Coronary artery (tissue), 2 donors: Measurements from ENCODE around the gene JAK1.
"Not testable (repeated sequence)": the region's sequence is repeated elsewhere in the genome, so short reads cannot be mapped to it uniquely, and the experiment has no call there.

ENCODE experiments used
- DNase-seq: peaks from one replicate; pipeline ENCODE4 v3.0.0-alpha.2; 2017; ENCODE audit warnings: low spot score
- H3K27ac ChIP-seq, 2 donors: fragments of 200-600 bp; sonication (generic); one replicate each; pipeline ENCODE4 v1.5.1; 2016 to 2019
- H3K4me3 ChIP-seq: fragments of 200-600 bp; sonication (generic); 2 replicates; pipeline ENCODE4 v1.5.1; 2016; ENCODE audit warnings: mild to moderate bottlenecking, moderate library complexity
- TF ChIP-seq, protein P1 (sequence below): fragments of 200-600 bp; sonication (generic); IDR thresholded peaks from one replicate; pipeline ENCODE4 v1.5.1; 2019; ENCODE audit warnings: antibody characterized with exemption

The JAK1 gene

DNA sequence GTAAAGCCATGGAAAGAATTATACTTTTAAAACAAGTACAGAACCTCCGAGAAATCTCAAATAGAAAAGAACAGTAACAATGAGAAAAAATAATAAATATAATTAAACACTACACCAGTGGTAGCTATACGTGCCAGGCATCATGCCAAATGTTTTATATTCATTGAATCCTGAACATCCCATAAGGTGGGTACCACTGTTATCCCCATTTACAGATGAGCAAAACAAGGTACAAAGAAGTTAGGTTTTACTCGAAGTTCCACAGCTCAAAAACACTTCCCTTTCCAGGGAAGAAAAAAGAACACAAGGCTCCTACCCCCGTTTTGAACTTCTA is 33.4 kb downstream of the JAK1 start:
- TF ChIP-seq, protein P1, sequence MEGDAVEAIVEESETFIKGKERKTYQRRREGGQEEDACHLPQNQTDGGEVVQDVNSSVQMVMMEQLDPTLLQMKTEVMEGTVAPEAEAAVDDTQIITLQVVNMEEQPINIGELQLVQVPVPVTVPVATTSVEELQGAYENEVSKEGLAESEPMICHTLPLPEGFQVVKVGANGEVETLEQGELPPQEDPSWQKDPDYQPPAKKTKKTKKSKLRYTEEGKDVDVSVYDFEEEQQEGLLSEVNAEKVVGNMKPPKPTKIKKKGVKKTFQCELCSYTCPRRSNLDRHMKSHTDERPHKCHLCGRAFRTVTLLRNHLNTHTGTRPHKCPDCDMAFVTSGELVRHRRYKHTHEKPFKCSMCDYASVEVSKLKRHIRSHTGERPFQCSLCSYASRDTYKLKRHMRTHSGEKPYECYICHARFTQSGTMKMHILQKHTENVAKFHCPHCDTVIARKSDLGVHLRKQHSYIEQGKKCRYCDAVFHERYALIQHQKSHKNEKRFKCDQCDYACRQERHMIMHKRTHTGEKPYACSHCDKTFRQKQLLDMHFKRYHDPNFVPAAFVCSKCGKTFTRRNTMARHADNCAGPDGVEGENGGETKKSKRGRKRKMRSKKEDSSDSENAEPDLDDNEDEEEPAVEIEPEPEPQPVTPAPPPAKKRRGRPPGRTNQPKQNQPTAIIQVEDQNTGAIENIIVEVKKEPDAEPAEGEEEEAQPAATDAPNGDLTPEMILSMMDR: no peak
- no peak for DNase-seq
- H3K27ac ChIP-seq: peak overlapping the region; percentile 69 to 93
- no peak overlapping the region for H3K4me3 ChIP-seq

DNA sequence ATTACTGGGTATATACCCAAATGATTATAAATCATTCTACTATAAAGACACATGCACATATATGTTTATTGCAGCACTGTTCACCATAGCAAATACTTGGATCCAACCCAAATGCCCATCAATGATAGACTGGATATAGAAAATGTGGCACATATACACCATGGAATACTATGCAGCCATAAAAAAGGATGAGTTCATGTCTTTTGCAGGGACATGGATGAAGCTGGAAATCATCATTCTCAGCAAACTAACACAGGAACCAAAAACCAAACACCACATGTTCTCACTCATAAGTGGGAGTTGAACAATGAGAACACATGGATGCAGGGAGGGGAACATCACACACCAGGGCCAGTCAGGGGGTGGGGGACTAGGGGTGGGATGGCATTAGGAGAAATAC is 35.7 kb downstream of the JAK1 start:
- not testable (repeated sequence) for H3K4me3 ChIP-seq, H3K27ac ChIP-seq, DNase-seq

DNA sequence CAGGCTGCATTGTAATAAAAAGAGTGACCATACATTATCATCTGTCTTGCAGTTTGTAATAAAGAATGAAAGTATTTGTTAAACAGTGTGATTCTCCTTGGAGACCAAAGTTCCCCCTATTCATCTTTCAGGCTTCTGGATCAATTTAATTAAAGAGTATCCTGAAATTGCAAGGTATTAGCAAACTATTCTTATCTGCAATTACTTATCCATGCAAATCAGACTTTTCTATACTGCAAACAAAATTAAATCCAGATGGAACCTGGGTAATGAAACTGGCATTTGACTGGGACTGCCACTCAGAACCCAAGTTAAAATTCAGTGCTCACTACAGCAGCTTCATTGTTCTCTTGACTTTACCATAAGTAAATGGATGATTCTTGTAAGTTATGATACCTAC is 37.1 kb downstream of the JAK1 start:
- TF ChIP-seq, protein P1: no peak
- no peak for DNase-seq

DNA sequence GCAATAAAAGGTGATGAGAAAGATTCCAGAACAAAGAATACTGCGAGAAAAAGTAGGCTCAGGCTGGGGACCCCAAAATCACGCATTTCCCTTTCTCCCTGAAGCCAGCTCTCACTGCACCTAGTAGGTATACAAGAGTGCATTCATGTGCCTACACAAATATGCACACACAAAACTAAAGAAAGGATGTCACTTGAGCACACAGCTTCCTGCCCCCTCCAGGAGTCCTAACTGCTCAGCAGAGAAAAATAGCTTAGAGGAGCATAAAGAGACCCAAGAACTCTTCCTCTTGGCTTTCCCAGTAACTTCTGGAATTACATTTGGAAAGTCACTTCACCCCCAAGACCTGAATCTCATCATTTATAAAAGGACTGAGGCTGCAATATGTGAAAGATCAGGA is 38.0 kb downstream of the JAK1 start:
- TF ChIP-seq, protein P1: no peak
- DNase-seq: no peak
- Histone ChIP-seq H3K4me3 (no peak overlapping the region), H3K27ac (no peak overlapping the region)

More for the DNA sequence above, 37.1 kb downstream of the JAK1 start:
- H3K4me3 ChIP-seq: no peak overlapping the region
- no peak overlapping the region for H3K27ac ChIP-seq

DNA sequence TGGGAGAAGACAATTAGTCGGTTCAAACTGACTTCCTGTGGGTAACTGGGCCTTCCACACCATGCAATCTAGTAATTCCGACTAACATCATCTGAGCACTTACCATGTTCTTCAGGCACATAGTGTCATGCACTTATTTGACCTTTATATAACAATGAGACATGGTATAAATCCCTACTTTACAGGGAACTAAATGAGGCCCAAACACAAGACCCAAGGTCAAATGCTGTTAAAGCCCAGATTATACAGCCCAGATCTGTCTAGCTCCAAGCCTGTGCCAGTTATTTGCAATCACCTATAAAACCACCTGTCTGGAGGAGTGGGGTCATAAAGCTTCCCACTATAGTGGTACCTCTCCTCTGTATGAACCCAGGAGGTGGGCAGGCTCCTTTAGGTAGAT is 40.8 kb downstream of the JAK1 start:
- Histone ChIP-seq H3K27ac (no peak overlapping the region), H3K4me3 (no peak overlapping the region)
- TF ChIP-seq, protein P1: no peak
- no peak for DNase-seq

DNA sequence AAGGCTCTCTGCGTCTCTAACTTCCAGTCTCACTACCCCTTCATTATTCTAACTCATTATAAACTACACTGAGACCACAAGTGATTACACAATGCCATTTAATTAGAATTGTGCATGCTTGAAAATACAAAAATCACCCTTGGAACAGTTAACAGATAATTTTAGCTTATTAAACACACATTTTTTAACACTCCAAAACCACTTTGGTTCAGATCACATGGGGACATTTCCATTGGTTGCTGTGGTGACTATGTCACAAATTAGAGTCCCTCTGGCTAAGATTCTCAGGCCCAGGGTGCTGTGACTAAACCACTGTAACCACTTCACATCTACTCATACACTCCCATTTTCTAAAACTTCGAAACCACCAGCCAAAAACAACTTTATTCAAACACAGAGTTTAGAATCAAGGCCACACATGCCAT is 43.0 kb downstream of the JAK1 start:
- no peak overlapping the region for H3K27ac ChIP-seq
- TF ChIP-seq, protein P1: no peak

DNA sequence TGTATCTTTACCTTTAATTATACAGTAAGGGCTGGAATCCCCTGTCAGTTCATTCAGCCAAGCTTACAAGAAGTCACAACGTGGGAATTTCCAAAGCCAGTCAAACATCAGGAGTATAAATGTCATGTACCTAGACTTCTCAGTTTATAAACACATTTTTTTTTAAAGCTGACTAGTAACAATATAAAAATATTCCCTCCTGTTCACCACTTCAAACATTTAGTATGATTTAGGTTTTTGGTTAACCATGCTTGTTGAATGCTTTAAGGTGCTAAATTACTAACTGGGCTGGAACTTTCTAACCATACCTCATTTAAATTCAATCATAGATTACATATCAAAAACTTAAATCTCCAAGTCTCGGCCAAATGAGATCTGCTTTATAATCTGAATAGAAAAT is 44.0 kb downstream of the JAK1 start:
- TF ChIP-seq, protein P1: no peak
- no peak for DNase-seq
- Histone ChIP-seq H3K27ac (no peak overlapping the region), H3K4me3 (no peak overlapping the region)

More for the DNA sequence above, 43.0 kb downstream of the JAK1 start:
- H3K4me3 ChIP-seq: no peak overlapping the region
- no peak for DNase-seq

DNA sequence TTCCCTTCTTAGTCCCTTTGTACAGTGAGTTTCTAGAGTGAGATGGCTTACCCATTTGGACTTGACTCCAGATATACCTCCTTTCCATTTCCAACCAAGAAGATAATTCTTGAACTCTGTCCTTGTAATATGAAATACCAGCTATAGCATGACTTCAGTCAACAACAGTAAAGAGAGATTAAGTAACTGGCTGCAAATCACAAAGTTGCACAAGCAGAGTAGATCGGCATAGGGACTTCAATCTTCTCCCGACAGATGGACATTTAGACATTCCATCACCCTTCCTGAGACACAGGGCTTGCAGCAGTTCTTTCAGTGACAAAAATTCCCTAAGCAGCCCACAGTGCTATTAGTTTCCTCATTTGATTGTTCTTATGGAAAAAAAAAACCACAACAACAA is 44.6 kb downstream of the JAK1 start:
- TF ChIP-seq, protein P1: no peak
- peak overlapping the region in 1 of 2 donors; percentile 17 for H3K27ac ChIP-seq
- DNase-seq: no peak
- no peak overlapping the region for H3K4me3 ChIP-seq
